ENCODE measurements around the gene AGTPBP1.

DNA sequence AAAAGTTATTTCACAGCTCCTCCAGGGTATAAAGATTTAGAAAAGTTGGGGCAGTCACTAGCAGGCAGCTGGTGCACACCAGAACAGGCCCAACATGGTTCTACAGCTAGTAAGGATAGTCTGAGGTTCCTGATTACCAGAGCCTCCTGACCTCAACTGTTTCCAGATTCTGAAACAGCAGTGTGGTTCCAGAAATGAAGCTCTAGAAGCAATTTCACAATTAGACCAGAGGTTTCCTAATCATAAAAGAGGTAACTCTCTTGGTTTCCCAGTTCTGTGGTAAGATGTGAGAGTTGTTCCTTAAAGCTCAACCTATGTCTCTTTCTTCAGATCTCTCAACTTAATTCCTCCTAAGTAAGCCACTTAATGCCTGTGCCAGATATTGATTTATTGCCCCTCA is 11.9 kb downstream of the AGTPBP1 start:
- peak; percentile 68; the same call in 1 of the 2 replicates for TF ChIP-seq POLR2AphosphoS5 (IDR thresholded peaks at IDR 0.05; ENCODE audit: low read depth)
- TF ChIP-seq, protein P1, sequence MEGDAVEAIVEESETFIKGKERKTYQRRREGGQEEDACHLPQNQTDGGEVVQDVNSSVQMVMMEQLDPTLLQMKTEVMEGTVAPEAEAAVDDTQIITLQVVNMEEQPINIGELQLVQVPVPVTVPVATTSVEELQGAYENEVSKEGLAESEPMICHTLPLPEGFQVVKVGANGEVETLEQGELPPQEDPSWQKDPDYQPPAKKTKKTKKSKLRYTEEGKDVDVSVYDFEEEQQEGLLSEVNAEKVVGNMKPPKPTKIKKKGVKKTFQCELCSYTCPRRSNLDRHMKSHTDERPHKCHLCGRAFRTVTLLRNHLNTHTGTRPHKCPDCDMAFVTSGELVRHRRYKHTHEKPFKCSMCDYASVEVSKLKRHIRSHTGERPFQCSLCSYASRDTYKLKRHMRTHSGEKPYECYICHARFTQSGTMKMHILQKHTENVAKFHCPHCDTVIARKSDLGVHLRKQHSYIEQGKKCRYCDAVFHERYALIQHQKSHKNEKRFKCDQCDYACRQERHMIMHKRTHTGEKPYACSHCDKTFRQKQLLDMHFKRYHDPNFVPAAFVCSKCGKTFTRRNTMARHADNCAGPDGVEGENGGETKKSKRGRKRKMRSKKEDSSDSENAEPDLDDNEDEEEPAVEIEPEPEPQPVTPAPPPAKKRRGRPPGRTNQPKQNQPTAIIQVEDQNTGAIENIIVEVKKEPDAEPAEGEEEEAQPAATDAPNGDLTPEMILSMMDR (IDR thresholded peaks at IDR 0.05; ENCODE audit: insufficient read depth, low read length) = no peak

Data from HL-60 (cell line).